ENCODE results near the gene ZFYVE26.

Gene ZFYVE26

DNA sequence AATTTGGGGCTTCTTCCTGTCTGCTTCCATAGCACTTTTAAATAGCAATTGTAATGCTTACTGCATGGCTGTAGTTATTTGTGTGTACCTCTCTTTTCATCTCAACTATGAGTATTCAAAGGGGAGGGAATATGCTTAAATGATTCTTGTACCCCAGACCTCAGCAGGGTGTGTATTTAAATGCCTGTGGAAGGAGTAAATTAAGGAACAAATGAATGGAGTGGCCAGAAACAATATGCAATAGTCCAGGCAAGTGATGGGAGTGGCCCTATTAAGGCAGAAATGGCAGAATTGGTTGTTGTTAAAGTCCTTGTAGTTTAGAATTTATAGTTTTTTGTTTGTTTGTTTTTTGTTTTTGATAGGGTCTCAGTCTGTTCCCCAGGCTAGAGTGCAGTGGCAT is 4.7 kb upstream of the ZFYVE26 start:
- H3K27ac ChIP-seq (ENCODE audit: extremely low read depth, low read depth, low read length) = no peak overlapping the region
- H3K4me3 ChIP-seq (ENCODE audit: low read depth, low read length) = no peak overlapping the region
- no peaks in the 10 kb centered on the region for H3K4me1 ChIP-seq (ENCODE audit: control insufficient read depth, insufficient read depth, low read length)
- TF ChIP-seq, protein P1, sequence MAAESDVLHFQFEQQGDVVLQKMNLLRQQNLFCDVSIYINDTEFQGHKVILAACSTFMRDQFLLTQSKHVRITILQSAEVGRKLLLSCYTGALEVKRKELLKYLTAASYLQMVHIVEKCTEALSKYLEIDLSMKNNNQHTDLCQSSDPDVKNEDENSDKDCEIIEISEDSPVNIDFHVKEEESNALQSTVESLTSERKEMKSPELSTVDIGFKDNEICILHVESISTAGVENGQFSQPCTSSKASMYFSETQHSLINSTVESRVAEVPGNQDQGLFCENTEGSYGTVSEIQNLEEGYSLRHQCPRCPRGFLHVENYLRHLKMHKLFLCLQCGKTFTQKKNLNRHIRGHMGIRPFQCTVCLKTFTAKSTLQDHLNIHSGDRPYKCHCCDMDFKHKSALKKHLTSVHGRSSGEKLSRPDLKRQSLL (tag by site-specific recombination; IDR thresholded peaks at IDR 0.05) = no peak
- TF ChIP-seq ZNF658 (tag by site-specific recombination; IDR thresholded peaks at IDR 0.05) (no peak), ZNF416 (tag by site-specific recombination; IDR thresholded peaks at IDR 0.05) (no peak), OVOL3 (tag by site-specific recombination; IDR thresholded peaks at IDR 0.05) (no peak), ZNF335 (tag by site-specific recombination; conservative IDR thresholded peaks at IDR 0.05) (no peak), ZNF558 (tag by site-specific recombination; IDR thresholded peaks at IDR 0.05) (no peak), ZNF324 (tag by site-specific recombination; IDR thresholded peaks at IDR 0.05) (no peak), SP3 (tag by site-specific recombination; IDR thresholded peaks at IDR 0.05) (no peak), ZNF292 (tag by site-specific recombination; IDR thresholded peaks at IDR 0.05; ENCODE audit: borderline replicate concordance, low read depth) (no peak), ZNF623 (tag by site-specific recombination; IDR thresholded peaks at IDR 0.05) (no peak), ZNF791 (tag by site-specific recombination; IDR thresholded peaks at IDR 0.05) (no peak), ZNF768 (tag by site-specific recombination; IDR thresholded peaks at IDR 0.05) (no peak), ZNF654 (tag by site-specific recombination; IDR thresholded peaks at IDR 0.05; ENCODE audit: low read depth) (no peak), KLF8 (tag by site-specific recombination; IDR thresholded peaks at IDR 0.05) (no peak), ZNF549 (tag by site-specific recombination; IDR thresholded peaks at IDR 0.05) (no peak), ZNF169 (tag by site-specific recombination; IDR thresholded peaks at IDR 0.05) (no peak), ZFP41 (tag by site-specific recombination; IDR thresholded peaks at IDR 0.05; ENCODE audit: borderline replicate concordance) (no peak)
- TF ChIP-seq, protein P2, sequence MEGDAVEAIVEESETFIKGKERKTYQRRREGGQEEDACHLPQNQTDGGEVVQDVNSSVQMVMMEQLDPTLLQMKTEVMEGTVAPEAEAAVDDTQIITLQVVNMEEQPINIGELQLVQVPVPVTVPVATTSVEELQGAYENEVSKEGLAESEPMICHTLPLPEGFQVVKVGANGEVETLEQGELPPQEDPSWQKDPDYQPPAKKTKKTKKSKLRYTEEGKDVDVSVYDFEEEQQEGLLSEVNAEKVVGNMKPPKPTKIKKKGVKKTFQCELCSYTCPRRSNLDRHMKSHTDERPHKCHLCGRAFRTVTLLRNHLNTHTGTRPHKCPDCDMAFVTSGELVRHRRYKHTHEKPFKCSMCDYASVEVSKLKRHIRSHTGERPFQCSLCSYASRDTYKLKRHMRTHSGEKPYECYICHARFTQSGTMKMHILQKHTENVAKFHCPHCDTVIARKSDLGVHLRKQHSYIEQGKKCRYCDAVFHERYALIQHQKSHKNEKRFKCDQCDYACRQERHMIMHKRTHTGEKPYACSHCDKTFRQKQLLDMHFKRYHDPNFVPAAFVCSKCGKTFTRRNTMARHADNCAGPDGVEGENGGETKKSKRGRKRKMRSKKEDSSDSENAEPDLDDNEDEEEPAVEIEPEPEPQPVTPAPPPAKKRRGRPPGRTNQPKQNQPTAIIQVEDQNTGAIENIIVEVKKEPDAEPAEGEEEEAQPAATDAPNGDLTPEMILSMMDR (tag by site-specific recombination; IDR thresholded peaks at IDR 0.05) = no peak
- TF ChIP-seq, protein P3, sequence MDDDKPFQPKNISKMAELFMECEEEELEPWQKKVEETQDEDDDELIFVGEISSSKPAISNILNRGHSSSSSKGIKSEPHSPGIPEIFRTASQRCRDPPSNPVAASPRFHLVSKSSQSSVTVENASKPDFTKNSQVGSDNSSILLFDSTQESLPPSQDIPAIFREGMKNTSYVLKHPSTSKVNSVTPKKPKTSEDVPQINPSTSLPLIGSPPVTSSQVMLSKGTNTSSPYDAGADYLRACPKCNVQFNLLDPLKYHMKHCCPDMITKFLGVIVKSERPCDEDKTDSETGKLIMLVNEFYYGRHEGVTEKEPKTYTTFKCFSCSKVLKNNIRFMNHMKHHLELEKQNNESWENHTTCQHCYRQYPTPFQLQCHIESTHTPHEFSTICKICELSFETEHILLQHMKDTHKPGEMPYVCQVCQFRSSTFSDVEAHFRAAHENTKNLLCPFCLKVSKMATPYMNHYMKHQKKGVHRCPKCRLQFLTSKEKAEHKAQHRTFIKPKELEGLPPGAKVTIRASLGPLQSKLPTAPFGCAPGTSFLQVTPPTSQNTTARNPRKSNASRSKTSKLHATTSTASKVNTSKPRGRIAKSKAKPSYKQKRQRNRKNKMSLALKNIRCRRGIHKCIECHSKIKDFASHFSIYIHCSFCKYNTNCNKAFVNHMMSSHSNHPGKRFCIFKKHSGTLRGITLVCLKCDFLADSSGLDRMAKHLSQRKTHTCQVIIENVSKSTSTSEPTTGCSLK (tag by site-specific recombination; IDR thresholded peaks at IDR 0.05) = no peak
- TF ChIP-seq, protein P4, sequence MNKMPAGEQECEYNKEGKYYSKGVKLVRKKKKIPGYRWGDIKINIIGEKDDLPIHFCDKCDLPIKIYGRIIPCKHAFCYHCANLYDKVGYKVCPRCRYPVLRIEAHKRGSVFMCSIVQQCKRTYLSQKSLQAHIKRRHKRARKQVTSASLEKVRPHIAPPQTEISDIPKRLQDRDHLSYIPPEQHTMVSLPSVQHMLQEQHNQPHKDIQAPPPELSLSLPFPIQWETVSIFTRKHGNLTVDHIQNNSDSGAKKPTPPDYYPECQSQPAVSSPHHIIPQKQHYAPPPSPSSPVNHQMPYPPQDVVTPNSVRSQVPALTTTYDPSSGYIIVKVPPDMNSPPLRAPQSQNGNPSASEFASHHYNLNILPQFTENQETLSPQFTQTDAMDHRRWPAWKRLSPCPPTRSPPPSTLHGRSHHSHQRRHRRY (tag by site-specific recombination; IDR thresholded peaks at IDR 0.05) = no peak
- ChIA-PET CTCF (no interaction called here), POLR2A (no interaction called here)
- no peaks in the 10 kb centered on the region for H3K9me3 ChIP-seq (ENCODE audit: control insufficient read depth, insufficient read depth, low read depth, low read length)
- H3K36me3 ChIP-seq (ENCODE audit: control insufficient read depth in 2 of 2, insufficient read depth in 1 of 2, low read length in 2 of 2) = peaks cover 10 to 21% of the 10 kb centered on the region in 2 experiments

DNA sequence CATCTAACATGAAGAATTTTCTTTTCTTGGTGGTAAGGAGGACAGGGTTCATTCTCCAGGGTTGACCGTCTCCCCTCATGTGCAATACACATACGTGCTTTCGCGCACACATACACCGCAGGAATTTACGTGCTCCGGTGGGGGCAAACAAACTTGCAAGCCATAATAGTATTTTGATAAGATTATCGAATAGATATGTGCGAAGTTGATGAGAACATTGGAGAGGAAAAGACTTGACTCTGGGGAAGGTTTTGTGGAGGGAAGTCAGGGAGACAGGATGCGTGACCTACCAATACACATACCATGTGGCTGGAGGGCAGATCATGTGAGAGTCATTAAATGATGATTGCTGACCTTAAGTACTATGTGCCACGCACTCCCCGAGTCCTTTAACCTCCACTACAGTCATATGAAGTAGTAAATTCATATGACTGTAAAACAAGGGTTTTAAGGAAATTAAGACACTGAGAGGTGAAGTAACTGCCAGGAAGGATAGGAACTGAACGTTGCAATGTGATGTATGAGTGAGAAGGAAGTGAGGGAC is 4.1 kb upstream of the ZFYVE26 start:
- ChIA-PET POLR2A (interaction anchor here (0.5 kb wide), 1 partner anchor 23 kb away, joined by 3 read pairs; no protein-coding TSS in a partner anchor), CTCF (no interaction called here)
- peaks cover 3 to 14% of the 10 kb centered on the region in 2 experiments for H3K36me3 ChIP-seq (ENCODE audit: control insufficient read depth in 2 of 2, insufficient read depth in 1 of 2, low read length in 2 of 2)
- H3K9me3 ChIP-seq (ENCODE audit: control insufficient read depth, insufficient read depth, low read depth, low read length) = no peaks in the 10 kb centered on the region
- no peaks in the 10 kb centered on the region for H3K4me1 ChIP-seq (ENCODE audit: control insufficient read depth, insufficient read depth, low read length)
- H3K27ac ChIP-seq (ENCODE audit: extremely low read depth, low read depth, low read length) = no peak overlapping the region; the same call in 1 of the 2 replicates
- peak overlapping the region; percentile 85 for H3K4me3 ChIP-seq (ENCODE audit: low read depth, low read length)
- TF ChIP-seq WT1 (tag by site-specific recombination; IDR thresholded peaks at IDR 0.05) = peak; percentile 70
- no peak for TF ChIP-seq ZNF266 (tag by site-specific recombination; IDR thresholded peaks at IDR 0.05; ENCODE audit: low read depth)
- TF ChIP-seq TRIM28 (IDR thresholded peaks at IDR 0.05; ENCODE audit: borderline replicate concordance, low read length) = 0 out of 2 replicates have a peak, but pooled peaks have one; percentile 62
- TF ChIP-seq SP7 (tag by site-specific recombination; IDR thresholded peaks at IDR 0.05) = peak; percentile 50
- no peak for TF ChIP-seq GLIS2 (tag by site-specific recombination; IDR thresholded peaks at IDR 0.05)
- no peak for TF ChIP-seq ZSCAN16 (tag by site-specific recombination; IDR thresholded peaks at IDR 0.05)
- TF ChIP-seq, protein P5, sequence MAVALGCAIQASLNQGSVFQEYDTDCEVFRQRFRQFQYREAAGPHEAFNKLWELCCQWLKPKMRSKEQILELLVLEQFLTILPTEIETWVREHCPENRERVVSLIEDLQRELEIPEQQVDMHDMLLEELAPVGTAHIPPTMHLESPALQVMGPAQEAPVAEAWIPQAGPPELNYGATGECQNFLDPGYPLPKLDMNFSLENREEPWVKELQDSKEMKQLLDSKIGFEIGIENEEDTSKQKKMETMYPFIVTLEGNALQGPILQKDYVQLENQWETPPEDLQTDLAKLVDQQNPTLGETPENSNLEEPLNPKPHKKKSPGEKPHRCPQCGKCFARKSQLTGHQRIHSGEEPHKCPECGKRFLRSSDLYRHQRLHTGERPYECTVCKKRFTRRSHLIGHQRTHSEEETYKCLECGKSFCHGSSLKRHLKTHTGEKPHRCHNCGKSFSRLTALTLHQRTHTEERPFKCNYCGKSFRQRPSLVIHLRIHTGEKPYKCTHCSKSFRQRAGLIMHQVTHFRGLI (tag by site-specific recombination; IDR thresholded peaks at IDR 0.05) = no peak
- TF ChIP-seq GLIS1 (tag by site-specific recombination; IDR thresholded peaks at IDR 0.05) = peak; percentile 16; the same call in 1 of the 2 replicates
- no peak for TF ChIP-seq MZF1 (tag by site-specific recombination; IDR thresholded peaks at IDR 0.05; ENCODE audit: borderline replicate concordance)
